ENCODE data around the gene CSHL1. TPM values are rescaled to one million over a fixed set of nuclear protein-coding genes. Genes with fewer than 3 reads are reported as not detected.
A peak's percentile ranks its signal among the peaks of the same experiment; 100 is the strongest.

CSHL1 gene
- total and polyA plus RNA-seq, 9 of the 15 experiments (the other 6 are each of a cell fraction or from before 2014, with no cell fraction given): not detected

DNA sequence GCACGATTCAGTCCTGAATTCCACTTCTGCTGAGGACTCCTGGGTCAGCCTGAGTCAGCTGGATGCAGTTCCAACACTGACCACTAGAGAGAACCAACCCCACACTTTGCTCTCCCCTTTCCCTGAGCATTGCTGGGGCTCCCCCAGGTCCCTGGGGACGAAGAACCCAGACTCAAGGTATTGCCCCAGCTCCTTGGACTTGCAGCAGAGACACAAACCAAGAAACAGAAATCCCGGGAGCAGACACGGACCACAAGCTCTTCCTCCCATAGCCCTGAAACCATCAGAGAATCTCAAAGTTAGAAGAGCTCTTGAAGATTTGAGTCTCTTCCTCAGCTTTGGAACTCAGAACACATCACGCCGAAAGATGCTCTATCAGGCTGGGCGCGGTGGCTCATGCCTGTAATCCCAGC, 8.3 kb upstream of the CSHL1 start:
- Histone ChIP-seq H2AFZ (ENCODE audit: low read depth, low read length) (peak overlapping the region; percentile 63; the same call in 1 of the 2 replicates), H3K79me2 (ENCODE audit: control insufficient read depth, insufficient read depth, low read length) (no peaks in the 10 kb centered on the region), H3K9ac (ENCODE audit: insufficient read depth in 1 of 2, low read depth in 2 of 2, low read length in 2 of 2) (no peak overlapping the region), H3K4me3 (no peak overlapping the region), H3K36me3 (ENCODE audit: control insufficient read depth, insufficient read depth, low read length) (no peaks in the 10 kb centered on the region), H4K20me1 (replicated peaks; ENCODE audit: control insufficient read depth, insufficient read depth, low read length) (no peaks in the 10 kb centered on the region), H3K27ac (ENCODE audit: extremely low read depth, low read depth, low read length) (no peak overlapping the region), H3K4me2 (ENCODE audit: insufficient read depth, low read length) (no peak overlapping the region; the same call in 1 of the 2 replicates), H3K27me3 (ENCODE audit: control insufficient read depth in 2 of 2, insufficient read depth in 2 of 2, low read length in 2 of 2) (peaks cover 3 to 29% of the 10 kb centered on the region in 2 experiments; a peak in 4 of 5 replicates), H3K9me1 (ENCODE audit: control insufficient read depth, insufficient read depth, low read length) (no peaks in the 10 kb centered on the region), H3K9me3 (replicated peaks; ENCODE audit: control insufficient read depth, insufficient read depth, low read depth, low read length) (no peaks in the 10 kb centered on the region), H3K4me1 (replicated peaks in 1 of 2; ENCODE audit: control insufficient read depth in 2 of 2, insufficient read depth in 2 of 2, low read length in 2 of 2) (no peaks in the 10 kb centered on the region; a peak in 1 of 5 replicates)
- ChIA-PET POLR2A (interaction anchor here (0.5 to 1.6 kb wide), 7 partner anchors 10 to 891 kb away, joined by 3 to 6 read pairs (median 3); no protein-coding TSS in a partner anchor), CTCF (ENCODE audit: low intra/inter-chr PET ratio) (interaction anchor here (0.6 to 2.0 kb wide), 9 partner anchors 13 to 500 kb away, joined by 3 to 10 read pairs (median 3); no protein-coding TSS in a partner anchor)
- DNase-seq (ENCODE audit: extremely low read depth in 1 of 4, low spot score in 3 of 4) (peak; percentile 75 to 81 (median 78)), FAIRE-seq (peak; percentile 89), ATAC-seq (peak; percentile 96)
- 8% methylated on average over 8 of the region's 8 CpGs for WGBS (ENCODE audit: insufficient coverage, low coverage, missing lambda C conversion rate)
- no TSS peak for BruUV-seq (replicated peaks)
- intact Hi-C loops (cut with micrococcal nuclease) (loop anchor here (1.0 to 10.0 kb wide), 6 partner anchors 27 to 365 kb away; partner anchors contain the start of gene ERN1), in situ Hi-C loops (cut with MboI) (loop anchor here (10.0 kb wide), 2 partner anchors 105 to 365 kb away; partner anchors contain the start of gene ICAM2)
- TF ChIP-seq SMARCE1 (IDR thresholded peaks at IDR 0.05): no peak
- TF ChIP-seq, protein P1, sequence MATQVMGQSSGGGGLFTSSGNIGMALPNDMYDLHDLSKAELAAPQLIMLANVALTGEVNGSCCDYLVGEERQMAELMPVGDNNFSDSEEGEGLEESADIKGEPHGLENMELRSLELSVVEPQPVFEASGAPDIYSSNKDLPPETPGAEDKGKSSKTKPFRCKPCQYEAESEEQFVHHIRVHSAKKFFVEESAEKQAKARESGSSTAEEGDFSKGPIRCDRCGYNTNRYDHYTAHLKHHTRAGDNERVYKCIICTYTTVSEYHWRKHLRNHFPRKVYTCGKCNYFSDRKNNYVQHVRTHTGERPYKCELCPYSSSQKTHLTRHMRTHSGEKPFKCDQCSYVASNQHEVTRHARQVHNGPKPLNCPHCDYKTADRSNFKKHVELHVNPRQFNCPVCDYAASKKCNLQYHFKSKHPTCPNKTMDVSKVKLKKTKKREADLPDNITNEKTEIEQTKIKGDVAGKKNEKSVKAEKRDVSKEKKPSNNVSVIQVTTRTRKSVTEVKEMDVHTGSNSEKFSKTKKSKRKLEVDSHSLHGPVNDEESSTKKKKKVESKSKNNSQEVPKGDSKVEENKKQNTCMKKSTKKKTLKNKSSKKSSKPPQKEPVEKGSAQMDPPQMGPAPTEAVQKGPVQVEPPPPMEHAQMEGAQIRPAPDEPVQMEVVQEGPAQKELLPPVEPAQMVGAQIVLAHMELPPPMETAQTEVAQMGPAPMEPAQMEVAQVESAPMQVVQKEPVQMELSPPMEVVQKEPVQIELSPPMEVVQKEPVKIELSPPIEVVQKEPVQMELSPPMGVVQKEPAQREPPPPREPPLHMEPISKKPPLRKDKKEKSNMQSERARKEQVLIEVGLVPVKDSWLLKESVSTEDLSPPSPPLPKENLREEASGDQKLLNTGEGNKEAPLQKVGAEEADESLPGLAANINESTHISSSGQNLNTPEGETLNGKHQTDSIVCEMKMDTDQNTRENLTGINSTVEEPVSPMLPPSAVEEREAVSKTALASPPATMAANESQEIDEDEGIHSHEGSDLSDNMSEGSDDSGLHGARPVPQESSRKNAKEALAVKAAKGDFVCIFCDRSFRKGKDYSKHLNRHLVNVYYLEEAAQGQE (IDR thresholded peaks at IDR 0.05; ENCODE audit: borderline replicate concordance): peak; percentile 86
- TF ChIP-seq, protein P1 (CRISPR knock-in tag; IDR thresholded peaks at IDR 0.05; ENCODE audit: low read depth): no peak
- no peak for TF ChIP-seq PHB (CRISPR knock-in tag; IDR thresholded peaks at IDR 0.05)
- no peak for TF ChIP-seq FOXJ3 (CRISPR knock-in tag; IDR thresholded peaks at IDR 0.05)
- TF ChIP-seq, protein P2, sequence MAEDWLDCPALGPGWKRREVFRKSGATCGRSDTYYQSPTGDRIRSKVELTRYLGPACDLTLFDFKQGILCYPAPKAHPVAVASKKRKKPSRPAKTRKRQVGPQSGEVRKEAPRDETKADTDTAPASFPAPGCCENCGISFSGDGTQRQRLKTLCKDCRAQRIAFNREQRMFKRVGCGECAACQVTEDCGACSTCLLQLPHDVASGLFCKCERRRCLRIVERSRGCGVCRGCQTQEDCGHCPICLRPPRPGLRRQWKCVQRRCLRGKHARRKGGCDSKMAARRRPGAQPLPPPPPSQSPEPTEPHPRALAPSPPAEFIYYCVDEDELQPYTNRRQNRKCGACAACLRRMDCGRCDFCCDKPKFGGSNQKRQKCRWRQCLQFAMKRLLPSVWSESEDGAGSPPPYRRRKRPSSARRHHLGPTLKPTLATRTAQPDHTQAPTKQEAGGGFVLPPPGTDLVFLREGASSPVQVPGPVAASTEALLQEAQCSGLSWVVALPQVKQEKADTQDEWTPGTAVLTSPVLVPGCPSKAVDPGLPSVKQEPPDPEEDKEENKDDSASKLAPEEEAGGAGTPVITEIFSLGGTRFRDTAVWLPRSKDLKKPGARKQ (CRISPR knock-in tag; IDR thresholded peaks at IDR 0.05): no peak
- no peak for TF ChIP-seq ZNF232 (CRISPR knock-in tag; IDR thresholded peaks at IDR 0.05)
- TF ChIP-seq TCF7L2 (IDR thresholded peaks at IDR 0.05; ENCODE audit: low read depth, low read length): no peak
- TF ChIP-seq, protein P3, sequence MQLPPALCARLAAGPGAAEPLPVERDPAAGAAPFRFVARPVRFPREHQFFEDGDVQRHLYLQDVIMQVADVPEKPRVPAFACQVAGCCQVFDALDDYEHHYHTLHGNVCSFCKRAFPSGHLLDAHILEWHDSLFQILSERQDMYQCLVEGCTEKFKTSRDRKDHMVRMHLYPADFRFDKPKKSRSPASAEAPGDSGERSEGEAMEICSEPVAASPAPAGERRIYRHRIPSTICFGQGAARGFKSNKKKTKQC (CRISPR knock-in tag; IDR thresholded peaks at IDR 0.05): no peak
- no peak for TF ChIP-seq ZNF324 (CRISPR knock-in tag; IDR thresholded peaks at IDR 0.05)
- TF ChIP-seq RBM39 (optimal IDR thresholded peaks at IDR 0.05; ENCODE audit: low read depth, low read length): no peak
- no peak for TF ChIP-seq LARP7 (IDR thresholded peaks at IDR 0.05)
- peak; percentile 46; the same call in 1 of the 2 replicates for TF ChIP-seq KLF16 (IDR thresholded peaks at IDR 0.05)
- TF ChIP-seq ZNF445 (CRISPR knock-in tag; IDR thresholded peaks at IDR 0.05; ENCODE audit: low read depth): no peak

All from K562 (cell line).